OCI-LY3 (cell line): ENCODE data around the gene ADGRG4.

ENCODE experiments used
- H2AFZ ChIP-seq: fragments of 200-600, 300-600 bp; shearing (Covaris generic); 2 replicates; pipeline ENCODE4 v1.6.0; 2014; ENCODE audit warnings: antibody characterized with exemption, low read depth, low read length
- H3K27ac ChIP-seq: fragments of 200-600, 300-600 bp; sonication (generic); 2 replicates; pipeline ENCODE4 v1.5.1; 2014; ENCODE audit warnings: mild to moderate bottlenecking, low read length, moderate library complexity, mixed read lengths
- H3K27me3 ChIP-seq: fragments of 200-600, 300-600 bp; sonication (generic); 2 replicates; pipeline ENCODE4 v1.6.1; 2014; ENCODE audit warnings: low read depth, low read length, mixed read lengths
- H3K36me3 ChIP-seq: fragments of 200-600, 300-600 bp; sonication (generic); replicated peaks from 2 replicates; pipeline ENCODE3; 2014; ENCODE audit warnings: low read depth, low read length, mixed read lengths
- H3K4me1 ChIP-seq: fragments of 300-600, 200-600 bp; sonication (generic); 2 replicates; pipeline ENCODE4 v1.6.1; 2014; ENCODE audit warnings: low read length, mixed read lengths
- H3K4me2 ChIP-seq: fragments of 200-600, 300-600 bp; sonication (generic); 2 replicates; pipeline ENCODE4 v1.6.1; 2014; ENCODE audit warnings: low read length, mixed read lengths
- H3K4me3 ChIP-seq: fragments of 300-600, 200-600 bp; sonication (generic); 2 replicates; pipeline ENCODE4 v1.5.1; 2014; ENCODE audit warnings: antibody characterized with exemption, mild to moderate bottlenecking, low read length, moderate library complexity
- H3K79me2 ChIP-seq: fragments of 300-600, 200-600 bp; shearing (Covaris generic); 2 replicates; pipeline ENCODE4 v1.6.1; 2014; ENCODE audit warnings: mild to moderate bottlenecking, low read length, mixed read lengths
- H3K9ac ChIP-seq: fragments of 300-600, 200-600 bp; shearing (Covaris generic); 2 replicates; pipeline ENCODE4 v1.6.0; 2014; ENCODE audit warnings: mild to moderate bottlenecking, low read length, moderate library complexity
- H3K9me3 ChIP-seq: fragments of 200-600, 300-600 bp; shearing (Covaris generic); 2 replicates; pipeline ENCODE4 v1.6.1; 2014; ENCODE audit warnings: low read length, mixed read lengths; ENCODE audit not compliant: insufficient read depth
- H4K20me1 ChIP-seq: fragments of 200-600, 300-600 bp; sonication (generic); 2 replicates; pipeline ENCODE4 v1.6.1; 2016; ENCODE audit warnings: low read length, mixed read lengths; ENCODE audit not compliant: insufficient read depth
- CTCF ChIP-seq: fragments of 200-600, 300-600 bp; sonication (generic); IDR thresholded peaks from 2 replicates; pipeline ENCODE4 v1.5.1; 2014; ENCODE audit warnings: antibody characterized with exemption, low read length, low read depth
- EZH2phosphoT487 ChIP-seq: fragments of 200-600 bp; shearing (Covaris generic); IDR thresholded peaks from 2 replicates; pipeline ENCODE4 v1.6.1; 2018; ENCODE audit warnings: antibody characterized with exemption, mixed run types, low read depth

ADGRG4 gene

GRCh38 chrX:136304493-136304892 lies 3.7 kb downstream of the ADGRG4 start:
- Histone ChIP-seq H4K20me1 (no peaks in the 10 kb centered on the region), H3K4me3 (no peak overlapping the region), H3K9me3 (no peaks in the 10 kb centered on the region), H3K36me3 (no peaks in the 10 kb centered on the region), H3K27ac (no peak overlapping the region), H2AFZ (no peak overlapping the region), H3K27me3 (no peaks in the 10 kb centered on the region), H3K4me1 (no peaks in the 10 kb centered on the region), H3K79me2 (no peaks in the 10 kb centered on the region), H3K4me2 (no peak overlapping the region), H3K9ac (no peak overlapping the region)
- no peak for TF ChIP-seq EZH2phosphoT487
- peak; percentile 26; the same call in 1 of the 2 replicates for TF ChIP-seq CTCF

GRCh38 chrX:136306182-136306581 lies 5.4 kb downstream of the ADGRG4 start:
- Histone ChIP-seq H3K9ac (no peak overlapping the region), H3K27me3 (no peaks in the 10 kb centered on the region), H3K79me2 (no peaks in the 10 kb centered on the region), H4K20me1 (no peaks in the 10 kb centered on the region), H3K4me1 (no peaks in the 10 kb centered on the region), H3K4me2 (no peak overlapping the region), H3K36me3 (no peaks in the 10 kb centered on the region), H2AFZ (no peak overlapping the region), H3K9me3 (no peaks in the 10 kb centered on the region), H3K27ac (no peak overlapping the region), H3K4me3 (no peak overlapping the region)
- TF ChIP-seq EZH2phosphoT487 (no peak), CTCF (no peak)

GRCh38 chrX:136307471-136307870 lies 6.7 kb downstream of the ADGRG4 start:
- H3K4me1 ChIP-seq = no peaks in the 10 kb centered on the region
- H3K9me3 ChIP-seq = no peaks in the 10 kb centered on the region

GRCh38 chrX:136310411-136310810 lies 9.6 kb downstream of the ADGRG4 start:
- no peaks in the 10 kb centered on the region for H3K9me3 ChIP-seq
- no peaks in the 10 kb centered on the region for H3K36me3 ChIP-seq
- H3K4me2 ChIP-seq = no peak overlapping the region
- H3K9ac ChIP-seq = no peak overlapping the region
- TF ChIP-seq EZH2phosphoT487 (no peak), CTCF (no peak)
- no peak overlapping the region for H3K27ac ChIP-seq
- H3K79me2 ChIP-seq = no peaks in the 10 kb centered on the region
- no peaks in the 10 kb centered on the region for H3K4me1 ChIP-seq
- H2AFZ ChIP-seq = no peak overlapping the region
- no peaks in the 10 kb centered on the region for H3K27me3 ChIP-seq
- H3K4me3 ChIP-seq = no peak overlapping the region
- H4K20me1 ChIP-seq = no peaks in the 10 kb centered on the region

More at GRCh38 chrX:136307471-136307870, 6.7 kb downstream of the ADGRG4 start:
- H4K20me1 ChIP-seq = no peaks in the 10 kb centered on the region
- no peak overlapping the region for H2AFZ ChIP-seq
- no peak overlapping the region for H3K4me2 ChIP-seq
- no peak overlapping the region for H3K4me3 ChIP-seq
- H3K27ac ChIP-seq = no peak overlapping the region
- no peaks in the 10 kb centered on the region for H3K27me3 ChIP-seq
- H3K79me2 ChIP-seq = no peaks in the 10 kb centered on the region
- TF ChIP-seq EZH2phosphoT487 = no peak
- no peak for TF ChIP-seq CTCF
- no peaks in the 10 kb centered on the region for H3K36me3 ChIP-seq
- no peak overlapping the region for H3K9ac ChIP-seq
